ENCODE data around the gene RPL21.

DNA sequence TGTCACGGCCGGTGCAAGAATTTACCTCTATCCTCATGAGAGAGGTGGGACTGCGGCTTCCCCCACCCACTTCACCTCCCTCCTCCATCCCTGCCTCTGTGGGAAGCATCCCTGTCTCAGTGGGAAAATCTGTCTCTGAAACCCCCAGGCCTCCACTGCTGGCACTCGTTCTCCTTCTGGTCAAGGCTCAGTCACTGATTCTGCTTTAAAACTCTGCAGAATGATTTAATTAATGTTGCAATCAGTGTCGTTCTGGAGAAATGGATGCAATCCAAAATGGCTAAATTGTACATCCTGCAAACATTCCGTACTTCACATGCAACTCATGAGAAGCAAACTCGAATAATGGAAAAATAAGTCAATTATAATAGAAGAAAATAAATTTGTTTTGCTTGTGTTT lies 24.8 kb downstream of the RPL21 start:
- TF ChIP-seq CTCF (IDR thresholded peaks at IDR 0.05) = no peak
- TF ChIP-seq EZH2 (IDR thresholded peaks at IDR 0.05; ENCODE audit: borderline replicate concordance, insufficient read depth, low read depth, low read length, poor library complexity, severe bottlenecking) = no peak
